ENCODE data around the gene PTPRM.

DNA sequence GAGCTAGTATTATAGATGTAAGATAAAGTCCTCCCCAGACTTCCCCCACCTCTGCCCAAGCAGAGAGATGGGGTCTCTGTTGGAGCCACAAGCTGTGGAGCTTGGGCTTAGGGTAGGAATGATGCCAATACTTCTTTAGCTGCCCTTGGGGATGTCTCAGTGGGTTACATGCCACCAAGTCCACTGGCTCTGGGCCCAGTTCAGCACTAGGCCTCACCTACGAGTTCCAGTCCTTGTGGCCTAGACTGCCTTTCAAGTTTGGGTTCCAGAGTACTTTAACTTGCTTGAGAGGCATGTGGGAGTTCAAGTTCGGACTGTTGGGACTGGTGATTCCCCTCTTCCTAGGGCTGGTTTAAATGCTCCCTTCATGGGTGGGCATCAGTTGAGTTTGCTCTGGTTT, 272.4 kb downstream of the PTPRM start:
- TF ChIP-seq POLR2A (IDR thresholded peaks at IDR 0.05; ENCODE audit: low read depth, low read length): no peak
- TF ChIP-seq TAF1 (IDR thresholded peaks at IDR 0.05; ENCODE audit: borderline replicate concordance, low read depth, low read length): no peak
- no peak for TF ChIP-seq POLR2AphosphoS5 (IDR thresholded peaks at IDR 0.05; ENCODE audit: low read depth, low read length)

Measured in GM12892 (cell line).